Neural crest cell (in vitro differentiated cells): ENCODE measurements around the gene ABHD8. TPM values are rescaled to one million over a fixed set of nuclear protein-coding genes. Genes with fewer than 3 reads are reported as not detected.

Experiments
- DNase-seq: peaks from one replicate; pipeline ENCODE4 v3.0.0; 2021; ENCODE audit warnings: low read depth, mixed read lengths, low spot score
- H3K27ac Mint-ChIP-seq: one replicate; pipeline ENCODE4 v1.8.0; 2021; ENCODE audit warnings: mild to moderate bottlenecking, mixed read lengths; ENCODE audit not compliant: unreplicated experiment
- H3K27me3 Mint-ChIP-seq: 2 replicates; pipeline ENCODE4 v1.8.0; 2021; ENCODE audit warnings: low read depth, mild to moderate bottlenecking, mixed read lengths
- H3K36me3 Mint-ChIP-seq: 2 replicates; pipeline ENCODE4 v1.8.0; 2021; ENCODE audit warnings: low read depth, mild to moderate bottlenecking, mixed read lengths
- H3K4me1 Mint-ChIP-seq: 2 replicates; pipeline ENCODE4 v1.8.0; 2021; ENCODE audit warnings: mixed read lengths
- H3K4me3 Mint-ChIP-seq: one replicate; pipeline ENCODE4 v1.8.0; 2021; ENCODE audit warnings: mild to moderate bottlenecking, mixed read lengths
- H3K9me3 Mint-ChIP-seq: 2 replicates; pipeline ENCODE4 v1.8.0; 2021; ENCODE audit warnings: mixed read lengths
- total RNA-seq: library from RNA; stranded (reverse); gene quantifications from 2 replicates; pipeline ENCODE4 v1.2.1, GENCODE V29; 2021
- TF ChIP-seq, protein P1 (sequence below): fragments of 200-600 bp; sonication (generic); conservative IDR thresholded peaks from 2 replicates; pipeline ENCODE4 v1.5.0; 2021; ENCODE audit warnings: antibody characterized with exemption, mild to moderate bottlenecking

ABHD8 gene
- total RNA-seq, 1 donor from 2014 or later: 8.5 TPM

- Mint-ChIP-seq H3K4me3 (peak overlapping the region; percentile 88), H3K36me3 (peaks cover 3% of the 10 kb centered on the region), H3K27me3 (peaks cover 9% of the 10 kb centered on the region), H3K4me1 (peaks cover 51% of the 10 kb centered on the region), H3K27ac (peak overlapping the region; percentile 67), H3K9me3 (no peaks in the 10 kb centered on the region)
- TF ChIP-seq, protein P1, sequence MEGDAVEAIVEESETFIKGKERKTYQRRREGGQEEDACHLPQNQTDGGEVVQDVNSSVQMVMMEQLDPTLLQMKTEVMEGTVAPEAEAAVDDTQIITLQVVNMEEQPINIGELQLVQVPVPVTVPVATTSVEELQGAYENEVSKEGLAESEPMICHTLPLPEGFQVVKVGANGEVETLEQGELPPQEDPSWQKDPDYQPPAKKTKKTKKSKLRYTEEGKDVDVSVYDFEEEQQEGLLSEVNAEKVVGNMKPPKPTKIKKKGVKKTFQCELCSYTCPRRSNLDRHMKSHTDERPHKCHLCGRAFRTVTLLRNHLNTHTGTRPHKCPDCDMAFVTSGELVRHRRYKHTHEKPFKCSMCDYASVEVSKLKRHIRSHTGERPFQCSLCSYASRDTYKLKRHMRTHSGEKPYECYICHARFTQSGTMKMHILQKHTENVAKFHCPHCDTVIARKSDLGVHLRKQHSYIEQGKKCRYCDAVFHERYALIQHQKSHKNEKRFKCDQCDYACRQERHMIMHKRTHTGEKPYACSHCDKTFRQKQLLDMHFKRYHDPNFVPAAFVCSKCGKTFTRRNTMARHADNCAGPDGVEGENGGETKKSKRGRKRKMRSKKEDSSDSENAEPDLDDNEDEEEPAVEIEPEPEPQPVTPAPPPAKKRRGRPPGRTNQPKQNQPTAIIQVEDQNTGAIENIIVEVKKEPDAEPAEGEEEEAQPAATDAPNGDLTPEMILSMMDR: no peak
- no peak for DNase-seq
Observed at GRCh38 chr19:17246681-17247425, 56.4 kb downstream of the ABHD8 start.

- Mint-ChIP-seq H3K27ac (peak within 1 kb of the TSS; percentile 98), H3K9me3 (no peaks in the 10 kb centered on the region), H3K27me3 (peaks cover 9% of the 10 kb centered on the region), H3K4me3 (peak within 1 kb of the TSS; percentile 98), H3K4me1 (peaks cover 57% of the 10 kb centered on the region), H3K36me3 (peaks cover 3% of the 10 kb centered on the region)
- TF ChIP-seq, protein P1: no peak
- no peak for DNase-seq
Observed at GRCh38 chr19:17245535-17245984, 57.7 kb downstream of the ABHD8 start, which contains the start of gene NR2F6. NR2F6 (minus strand) TSS chr19:17245919; CDS start chr19:17245220, 699 bp downstream.

- Mint-ChIP-seq H3K36me3 (peaks cover 3% of the 10 kb centered on the region), H3K4me1 (peaks cover 64% of the 10 kb centered on the region), H3K27me3 (peaks cover 9% of the 10 kb centered on the region), H3K4me3 (peak overlapping the region; percentile 98), H3K9me3 (no peaks in the 10 kb centered on the region), H3K27ac (peak overlapping the region; percentile 94)
- no peak for DNase-seq
- TF ChIP-seq, protein P1: no peak
Observed at GRCh38 chr19:17244618-17245534, 58.3 kb downstream of the ABHD8 start.

- Mint-ChIP-seq H3K4me3 (peak overlapping the region; percentile 98), H3K27ac (peak overlapping the region; percentile 94), H3K36me3 (peaks cover 3% of the 10 kb centered on the region), H3K9me3 (no peaks in the 10 kb centered on the region), H3K4me1 (peaks cover 63% of the 10 kb centered on the region), H3K27me3 (peaks cover 9% of the 10 kb centered on the region)
- DNase-seq: no peak
- TF ChIP-seq, protein P1: no peak
Observed at GRCh38 chr19:17243830-17244617, 59.2 kb downstream of the ABHD8 start.
